Measurements from ENCODE around the gene LY6G6D.

DNA sequence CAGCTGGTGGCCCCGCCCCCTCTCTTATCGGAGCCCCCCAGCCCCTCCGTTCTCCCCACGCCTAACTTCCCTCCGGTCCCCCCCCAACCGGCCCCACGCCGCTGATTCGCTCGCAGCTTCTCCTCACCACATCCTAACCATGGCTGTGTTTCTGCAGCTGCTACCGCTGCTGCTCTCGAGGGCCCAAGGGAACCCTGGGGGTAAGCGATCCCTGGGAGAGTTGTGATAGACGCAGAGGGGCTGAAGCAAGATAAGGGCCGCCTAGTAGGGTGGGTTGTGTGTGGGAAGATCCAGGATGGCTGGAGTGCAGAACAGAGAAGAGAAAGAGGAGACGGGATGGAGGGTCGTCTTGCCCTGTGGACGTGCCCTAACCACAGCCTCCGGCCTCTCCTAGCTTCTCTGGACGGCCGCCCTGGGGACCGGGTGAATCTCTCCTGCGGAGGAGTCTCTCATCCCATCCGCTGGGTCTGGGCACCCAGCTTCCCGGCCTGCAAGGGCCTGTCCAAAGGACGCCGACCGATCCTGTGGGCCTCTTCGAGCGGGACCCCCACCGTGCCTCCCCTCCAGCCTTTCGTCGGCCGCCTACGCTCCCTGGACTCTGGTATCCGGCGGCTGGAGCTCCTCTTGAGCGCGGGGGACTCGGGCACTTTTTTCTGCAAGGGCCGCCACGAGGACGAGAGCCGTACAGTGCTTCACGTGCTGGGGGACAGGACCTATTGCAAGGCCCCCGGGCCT, 8.3 kb downstream of the LY6G6D start, which contains the start of gene MPIG6B:
- no peak for TF ChIP-seq POLR2AphosphoS5 (IDR thresholded peaks at IDR 0.05; ENCODE audit: low read depth, low read length)
- TF ChIP-seq POLR2A (IDR thresholded peaks at IDR 0.05; ENCODE audit: low read depth, low read length), result no peak
- no peak for TF ChIP-seq TAF1 (IDR thresholded peaks at IDR 0.05; ENCODE audit: low read depth, low read length)
- no peak for TF ChIP-seq SPI1 (IDR thresholded peaks at IDR 0.05; ENCODE audit: low read depth, low read length)
